Measurements from ENCODE around the gene ENDOU. TPM values are rescaled to one million over a fixed set of nuclear protein-coding genes. Genes with fewer than 3 reads are reported as not detected.

Gene ENDOU
- total RNA-seq, 6 experiments from 2014 or later = 0.11 TPM; not detected in 5

DNA sequence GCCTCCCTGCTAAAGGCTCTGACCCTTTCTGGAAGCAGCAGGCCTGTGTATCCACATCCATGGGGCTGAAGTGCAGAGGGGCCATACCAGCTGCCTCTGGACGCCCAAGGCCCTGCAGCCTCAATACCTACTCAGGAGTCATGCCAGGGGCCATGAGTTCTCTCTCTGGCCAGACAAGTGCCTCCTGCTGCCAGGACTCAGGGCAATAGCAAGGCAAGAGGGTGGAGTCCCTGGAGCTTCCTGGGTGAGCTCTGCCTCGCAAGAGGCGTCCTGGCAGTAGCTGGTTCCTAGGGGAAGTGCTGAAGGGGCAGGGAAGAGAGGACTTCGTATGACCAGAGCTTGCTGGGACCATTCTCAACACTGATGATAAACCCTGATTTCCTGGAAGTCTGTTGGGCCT lies 10.9 kb upstream of the ENDOU start:
- peaks cover 13% of the 10 kb centered on the region for H3K4me1 Mint-ChIP-seq (ENCODE audit: low read depth)
- H3K27me3 Mint-ChIP-seq (ENCODE audit: insufficient read depth) = peaks cover 6% of the 10 kb centered on the region
- no peak overlapping the region for H3K27ac Mint-ChIP-seq
- TF ChIP-seq, protein P1, sequence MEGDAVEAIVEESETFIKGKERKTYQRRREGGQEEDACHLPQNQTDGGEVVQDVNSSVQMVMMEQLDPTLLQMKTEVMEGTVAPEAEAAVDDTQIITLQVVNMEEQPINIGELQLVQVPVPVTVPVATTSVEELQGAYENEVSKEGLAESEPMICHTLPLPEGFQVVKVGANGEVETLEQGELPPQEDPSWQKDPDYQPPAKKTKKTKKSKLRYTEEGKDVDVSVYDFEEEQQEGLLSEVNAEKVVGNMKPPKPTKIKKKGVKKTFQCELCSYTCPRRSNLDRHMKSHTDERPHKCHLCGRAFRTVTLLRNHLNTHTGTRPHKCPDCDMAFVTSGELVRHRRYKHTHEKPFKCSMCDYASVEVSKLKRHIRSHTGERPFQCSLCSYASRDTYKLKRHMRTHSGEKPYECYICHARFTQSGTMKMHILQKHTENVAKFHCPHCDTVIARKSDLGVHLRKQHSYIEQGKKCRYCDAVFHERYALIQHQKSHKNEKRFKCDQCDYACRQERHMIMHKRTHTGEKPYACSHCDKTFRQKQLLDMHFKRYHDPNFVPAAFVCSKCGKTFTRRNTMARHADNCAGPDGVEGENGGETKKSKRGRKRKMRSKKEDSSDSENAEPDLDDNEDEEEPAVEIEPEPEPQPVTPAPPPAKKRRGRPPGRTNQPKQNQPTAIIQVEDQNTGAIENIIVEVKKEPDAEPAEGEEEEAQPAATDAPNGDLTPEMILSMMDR (IDR thresholded peaks at IDR 0.05) = no peak
- H3K9me3 Mint-ChIP-seq = no peaks in the 10 kb centered on the region
- no peak for DNase-seq
- H3K4me3 Mint-ChIP-seq = no peak overlapping the region
- H3K36me3 Mint-ChIP-seq (ENCODE audit: low read depth) = no peaks in the 10 kb centered on the region

DNA sequence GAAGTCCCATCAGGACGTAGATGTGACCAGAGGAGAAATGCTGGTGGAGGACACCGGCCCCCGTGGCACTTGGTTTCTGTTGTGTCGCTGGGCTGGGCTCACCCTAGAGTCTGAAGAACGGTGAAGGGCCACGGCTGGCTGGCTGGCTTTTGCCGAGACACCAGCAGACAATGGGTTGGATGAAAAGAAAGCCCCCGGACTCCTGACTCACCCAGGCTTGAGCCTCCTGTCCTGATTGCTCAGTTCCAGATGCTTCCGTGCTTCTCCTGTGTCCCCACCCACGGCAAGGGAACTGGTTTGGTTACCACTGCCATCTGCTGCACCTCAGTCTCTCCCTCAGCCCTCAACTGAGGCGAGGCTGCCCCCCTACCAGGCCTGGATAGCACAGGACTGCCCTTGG lies 10.4 kb upstream of the ENDOU start:
- DNase-seq = no peak
- Mint-ChIP-seq H3K4me1 (ENCODE audit: low read depth) (peaks cover 15% of the 10 kb centered on the region), H3K27me3 (ENCODE audit: insufficient read depth) (peaks cover 6% of the 10 kb centered on the region), H3K9me3 (no peaks in the 10 kb centered on the region), H3K36me3 (ENCODE audit: low read depth) (no peaks in the 10 kb centered on the region), H3K4me3 (no peak overlapping the region), H3K27ac (no peak overlapping the region)
- TF ChIP-seq, protein P1 (IDR thresholded peaks at IDR 0.05) = no peak

DNA sequence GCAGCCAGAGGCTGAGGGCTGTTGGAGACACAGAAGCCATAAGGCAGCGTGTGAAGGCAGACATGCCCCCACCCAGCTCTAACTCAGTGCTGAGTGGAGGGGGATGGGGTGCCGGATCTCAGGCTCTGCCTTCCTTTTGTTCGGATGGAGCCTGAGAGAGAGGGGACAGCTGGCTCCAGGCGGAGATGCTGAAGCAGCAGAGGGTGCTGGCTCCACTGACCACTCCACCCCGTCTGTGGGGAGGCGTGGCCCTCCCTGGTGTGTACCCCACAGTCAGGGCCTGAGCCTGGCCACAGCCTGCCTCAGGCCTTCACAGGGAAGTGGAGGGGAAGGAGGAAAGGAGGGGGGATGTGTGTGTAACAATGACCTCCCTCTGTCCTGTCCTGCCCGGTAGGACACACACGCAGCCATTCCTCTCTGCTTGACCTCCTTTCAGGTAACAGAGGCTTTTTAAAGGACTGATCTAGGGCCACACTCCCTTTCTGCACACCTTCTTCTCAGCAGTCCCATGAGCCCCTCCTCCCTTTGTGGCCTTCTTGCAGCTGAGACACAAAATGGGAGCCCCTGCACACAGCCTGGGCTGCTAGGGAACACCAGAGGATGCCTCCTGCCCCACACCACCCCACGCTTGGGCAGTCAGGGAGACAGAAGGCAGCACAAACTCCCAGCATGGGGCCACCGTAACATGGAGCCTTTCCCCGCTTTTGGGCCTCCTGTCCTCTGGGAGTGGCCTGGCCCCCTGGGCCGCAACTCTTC lies 9.6 kb upstream of the ENDOU start:
- Mint-ChIP-seq H3K36me3 (ENCODE audit: low read depth) (no peaks in the 10 kb centered on the region), H3K9me3 (no peaks in the 10 kb centered on the region), H3K4me1 (ENCODE audit: low read depth) (peaks cover 22% of the 10 kb centered on the region), H3K4me3 (no peak overlapping the region), H3K27me3 (ENCODE audit: insufficient read depth) (peaks cover 6% of the 10 kb centered on the region), H3K27ac (no peak overlapping the region)
- no peak for DNase-seq
- TF ChIP-seq, protein P1 (IDR thresholded peaks at IDR 0.05) = no peak

DNA sequence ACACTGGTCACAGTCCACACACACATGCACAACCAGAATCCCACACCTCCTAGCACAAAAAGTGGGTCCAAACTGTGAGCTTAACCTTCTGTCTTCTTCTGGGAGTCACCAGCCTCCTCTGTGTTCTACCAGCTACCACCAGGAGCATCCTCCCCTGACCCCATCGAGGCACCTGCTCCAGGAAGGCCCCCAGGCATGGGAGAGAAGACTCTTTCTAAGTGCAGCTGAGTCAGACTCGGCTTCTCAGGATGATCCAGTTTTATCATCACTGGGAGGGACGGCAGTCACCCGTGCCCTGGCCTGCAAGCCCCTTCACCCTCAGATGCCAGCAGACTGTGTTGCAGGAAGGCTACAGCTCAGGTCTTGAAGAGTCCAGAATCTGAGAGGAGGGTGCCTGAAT lies 7.9 kb upstream of the ENDOU start:
- no peak overlapping the region for H3K27ac Mint-ChIP-seq
- peaks cover 40% of the 10 kb centered on the region for H3K4me1 Mint-ChIP-seq (ENCODE audit: low read depth)
- TF ChIP-seq, protein P1 (IDR thresholded peaks at IDR 0.05) = no peak
- no peak for DNase-seq
- no peak overlapping the region for H3K4me3 Mint-ChIP-seq
- peaks cover 5% of the 10 kb centered on the region for H3K27me3 Mint-ChIP-seq (ENCODE audit: insufficient read depth)
- no peaks in the 10 kb centered on the region for H3K36me3 Mint-ChIP-seq (ENCODE audit: low read depth)
- H3K9me3 Mint-ChIP-seq = no peaks in the 10 kb centered on the region

DNA sequence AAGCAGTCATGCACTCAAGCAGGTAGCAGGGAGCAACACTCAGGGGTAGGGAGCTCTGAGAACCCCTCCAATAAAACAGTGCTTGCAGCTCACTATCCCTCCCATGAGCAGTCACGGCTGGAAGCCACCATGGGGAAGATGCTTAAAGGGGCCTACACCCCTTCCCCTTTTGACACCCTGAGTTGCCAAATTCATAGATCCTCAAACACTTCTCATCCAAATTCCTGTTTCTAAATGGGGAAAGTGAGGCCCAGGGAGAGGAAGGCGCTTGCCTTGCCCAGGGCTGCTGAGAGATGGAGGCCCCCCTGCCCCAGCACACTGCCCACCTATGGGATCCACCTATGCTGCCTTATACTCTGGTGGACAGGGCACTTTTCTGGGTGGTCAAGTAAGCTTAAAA lies 7.2 kb upstream of the ENDOU start:
- no peak for DNase-seq
- Mint-ChIP-seq H3K9me3 (no peaks in the 10 kb centered on the region), H3K36me3 (ENCODE audit: low read depth) (no peaks in the 10 kb centered on the region), H3K27me3 (ENCODE audit: insufficient read depth) (peaks cover 5% of the 10 kb centered on the region), H3K4me3 (no peak overlapping the region), H3K27ac (no peak overlapping the region), H3K4me1 (ENCODE audit: low read depth) (peaks cover 44% of the 10 kb centered on the region)
- TF ChIP-seq, protein P1 (IDR thresholded peaks at IDR 0.05) = no peak

All from HFFc6 (cell line).